Keratinocyte (primary cell): Measurements from ENCODE around the gene THAP11. TPM values are rescaled to one million over a fixed set of nuclear protein-coding genes. Genes with fewer than 3 reads are reported as not detected.

Source experiments
- DNase-seq: peaks from one replicate; pipeline ENCODE4 v3.0.0-alpha.2; 2011; ENCODE audit warnings: low read depth, missing footprints, low spot score
- FAIRE-seq: peaks from 2 replicates; lab custom pipeline; 2011; peaks lifted over from hg19 to GRCh38; lab: Jason Lieb, UNC
- H2AFZ ChIP-seq: 2 replicates; pipeline ENCODE4 v1.6.0; 2012; ENCODE audit warnings: low read length, control low read depth, inconsistent platforms; ENCODE audit not compliant: control insufficient read depth
- H3K27ac ChIP-seq: 2 replicates; pipeline ENCODE4 v1.5.1; 2011; ENCODE audit warnings: low read length; ENCODE audit not compliant: control insufficient read depth, insufficient read depth
- H3K27me3 ChIP-seq: 3 replicates; pipeline ENCODE4 v1.6.0; 2011; ENCODE audit warnings: low read length; ENCODE audit not compliant: control insufficient read depth, insufficient read depth; ENCODE audit errors: extremely low read depth
- H3K36me3 ChIP-seq, 2 experiments: 2 replicates in 1 of 2; 3 replicates in 1 of 2; pipeline ENCODE4 v1.5.1; 2011; ENCODE audit warnings: low read length in 2 of 2, mild to moderate bottlenecking in 1 of 2; ENCODE audit not compliant: control insufficient read depth in 2 of 2, insufficient read depth in 2 of 2; ENCODE audit errors: extremely low read depth in 1 of 2
- H3K4me1 ChIP-seq: 3 replicates; pipeline ENCODE4 v1.5.1; 2011; ENCODE audit warnings: low read length; ENCODE audit not compliant: control insufficient read depth, insufficient read depth; ENCODE audit errors: extremely low read depth
- H3K4me2 ChIP-seq: 3 replicates; pipeline ENCODE4 v1.6.0; 2011; ENCODE audit warnings: low read depth, low read length; ENCODE audit not compliant: control insufficient read depth, insufficient read depth; ENCODE audit errors: extremely low read depth
- H3K4me3 ChIP-seq, 3 experiments: fragments of 200-600 bp in 1 of 3; sonication (generic) in 1 of 3; 2 replicates in 2 of 3; 3 replicates in 1 of 3; pipeline ENCODE4 v1.5.1; 2011 to 2016; ENCODE audit warnings: low read length in 3 of 3, mild to moderate bottlenecking in 3 of 3, control low read depth in 2 of 3, inconsistent platforms in 1 of 3, low read depth in 1 of 3, mixed read lengths in 1 of 3, mixed run types in 1 of 3, moderate library complexity in 1 of 3; ENCODE audit not compliant: control insufficient read depth in 2 of 3, insufficient read depth in 2 of 3; ENCODE audit errors: extremely low read depth in 1 of 3
- H3K79me2 ChIP-seq: 2 replicates; pipeline ENCODE4 v1.6.0; 2012; ENCODE audit warnings: low read length; ENCODE audit not compliant: control insufficient read depth, insufficient read depth
- H3K9ac ChIP-seq: 3 replicates; pipeline ENCODE4 v1.6.0; 2011; ENCODE audit warnings: low read length; ENCODE audit not compliant: control insufficient read depth, insufficient read depth; ENCODE audit errors: extremely low read depth
- H3K9me1 ChIP-seq: 3 replicates; pipeline ENCODE4 v1.6.0; 2011; ENCODE audit warnings: low read length; ENCODE audit not compliant: control insufficient read depth, insufficient read depth; ENCODE audit errors: extremely low read depth
- H3K9me3 ChIP-seq: 2 replicates; pipeline ENCODE4 v1.5.1; 2012; ENCODE audit warnings: low read depth, low read length; ENCODE audit not compliant: control insufficient read depth
- H4K20me1 ChIP-seq: 3 replicates; pipeline ENCODE4 v1.6.0; 2011; ENCODE audit warnings: low read length; ENCODE audit not compliant: control insufficient read depth, insufficient read depth; ENCODE audit errors: extremely low read depth
- EZH2 ChIP-seq: IDR thresholded peaks from one replicate; pipeline ENCODE4 v1.6.1; 2012; ENCODE audit warnings: inconsistent platforms, mild to moderate bottlenecking, low read length, moderate library complexity
- dilution Hi-C: fragments of 300-500 bp; cut with MboI; formaldehyde crosslinking; loops from one replicate; pipeline ENCODE4 v1.7.0; 2020; ENCODE audit warnings: low sequenced_read_pairs; ENCODE audit not compliant: extremely low pct_ligation_motif_present
- polyA plus RNA-seq, 5 experiments: library from polyadenylated mRNA; depleted of rRNA in 3 of 5; stranded (reverse) in 3 of 5; stranded (forward) in 1 of 5; unstranded in 1 of 5; fragments of >200 nt; gene quantifications; 1 replicate in 1 of 5; 2 replicates in 3 of 5; 3 replicates in 1 of 5; pipeline versions ENCODE4 v1.2.1 to v1.2.3, GENCODE V29; 2011 to 2012; ENCODE audit warnings: missing spikeins in 2 of 5, low read depth in 1 of 5, low replicate concordance in 1 of 5
- TF ChIP-seq, protein P1 (sequence below), 3 experiments: IDR thresholded peaks in 1 of 3; conservative IDR thresholded peaks in 1 of 3; optimal IDR thresholded peaks in 1 of 3; 2 replicates in 2 of 3; 3 replicates in 1 of 3; pipeline versions ENCODE3 to v1.5.1; 2011; ENCODE audit warnings: low read length in 3 of 3, mild to moderate bottlenecking in 3 of 3, moderate library complexity in 2 of 3, control low read depth in 1 of 3, inconsistent platforms in 1 of 3; ENCODE audit not compliant: insufficient read depth in 2 of 3; ENCODE audit errors: extremely low read depth in 1 of 3

THAP11 gene
- polyA plus RNA-seq, 1 donor (not counting 4 experiments of a cell fraction or from before 2014, with no cell fraction given), result 11.8 TPM

DNA sequence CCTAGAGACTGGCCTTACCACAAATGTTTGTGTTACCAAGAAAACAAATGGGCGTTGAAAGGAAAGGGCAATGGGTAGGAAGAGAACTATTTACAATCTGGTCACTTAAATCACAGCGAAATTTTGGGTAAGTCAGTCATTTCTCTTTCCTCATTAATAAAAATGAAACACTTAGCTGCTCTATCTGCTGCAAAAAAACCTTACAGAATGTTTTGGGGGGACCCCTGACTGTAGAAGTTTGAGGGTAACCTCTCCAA, 3.9 kb downstream of the THAP11 start:
- peak overlapping the region; percentile 100 for H3K9ac ChIP-seq
- peaks cover 62% of the 10 kb centered on the region for H3K79me2 ChIP-seq
- H3K27ac ChIP-seq, result peak overlapping the region; percentile 97
- DNase-seq (no peak), FAIRE-seq (no peak)
- TF ChIP-seq, protein P1, sequence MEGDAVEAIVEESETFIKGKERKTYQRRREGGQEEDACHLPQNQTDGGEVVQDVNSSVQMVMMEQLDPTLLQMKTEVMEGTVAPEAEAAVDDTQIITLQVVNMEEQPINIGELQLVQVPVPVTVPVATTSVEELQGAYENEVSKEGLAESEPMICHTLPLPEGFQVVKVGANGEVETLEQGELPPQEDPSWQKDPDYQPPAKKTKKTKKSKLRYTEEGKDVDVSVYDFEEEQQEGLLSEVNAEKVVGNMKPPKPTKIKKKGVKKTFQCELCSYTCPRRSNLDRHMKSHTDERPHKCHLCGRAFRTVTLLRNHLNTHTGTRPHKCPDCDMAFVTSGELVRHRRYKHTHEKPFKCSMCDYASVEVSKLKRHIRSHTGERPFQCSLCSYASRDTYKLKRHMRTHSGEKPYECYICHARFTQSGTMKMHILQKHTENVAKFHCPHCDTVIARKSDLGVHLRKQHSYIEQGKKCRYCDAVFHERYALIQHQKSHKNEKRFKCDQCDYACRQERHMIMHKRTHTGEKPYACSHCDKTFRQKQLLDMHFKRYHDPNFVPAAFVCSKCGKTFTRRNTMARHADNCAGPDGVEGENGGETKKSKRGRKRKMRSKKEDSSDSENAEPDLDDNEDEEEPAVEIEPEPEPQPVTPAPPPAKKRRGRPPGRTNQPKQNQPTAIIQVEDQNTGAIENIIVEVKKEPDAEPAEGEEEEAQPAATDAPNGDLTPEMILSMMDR (optimal IDR thresholded peaks at IDR 0.05 in 1 of 3, IDR thresholded peaks at IDR 0.05 in 1 of 3, conservative IDR thresholded peaks at IDR 0.05 in 1 of 3; ENCODE audit: extremely low read depth in 1 of 3, insufficient read depth in 2 of 3, low read length in 3 of 3), result no peak
- TF ChIP-seq EZH2, result no peak
- dilution Hi-C loops, result no loop called here
- H2AFZ ChIP-seq, result peak overlapping the region; percentile 82
- peak overlapping the region; percentile 88 for H3K4me2 ChIP-seq
- peaks cover 6 to 8% of the 10 kb centered on the region in 2 experiments for H3K36me3 ChIP-seq
- peaks cover 2% of the 10 kb centered on the region for H4K20me1 ChIP-seq
- peaks cover 53% of the 10 kb centered on the region for H3K4me1 ChIP-seq
- H3K9me1 ChIP-seq, result peaks cover 6% of the 10 kb centered on the region
- no peaks in the 10 kb centered on the region for H3K9me3 ChIP-seq
- H3K27me3 ChIP-seq, result no peaks in the 10 kb centered on the region
- H3K4me3 ChIP-seq, result peak overlapping the region; percentile 92 to 97 (median 97)

DNA sequence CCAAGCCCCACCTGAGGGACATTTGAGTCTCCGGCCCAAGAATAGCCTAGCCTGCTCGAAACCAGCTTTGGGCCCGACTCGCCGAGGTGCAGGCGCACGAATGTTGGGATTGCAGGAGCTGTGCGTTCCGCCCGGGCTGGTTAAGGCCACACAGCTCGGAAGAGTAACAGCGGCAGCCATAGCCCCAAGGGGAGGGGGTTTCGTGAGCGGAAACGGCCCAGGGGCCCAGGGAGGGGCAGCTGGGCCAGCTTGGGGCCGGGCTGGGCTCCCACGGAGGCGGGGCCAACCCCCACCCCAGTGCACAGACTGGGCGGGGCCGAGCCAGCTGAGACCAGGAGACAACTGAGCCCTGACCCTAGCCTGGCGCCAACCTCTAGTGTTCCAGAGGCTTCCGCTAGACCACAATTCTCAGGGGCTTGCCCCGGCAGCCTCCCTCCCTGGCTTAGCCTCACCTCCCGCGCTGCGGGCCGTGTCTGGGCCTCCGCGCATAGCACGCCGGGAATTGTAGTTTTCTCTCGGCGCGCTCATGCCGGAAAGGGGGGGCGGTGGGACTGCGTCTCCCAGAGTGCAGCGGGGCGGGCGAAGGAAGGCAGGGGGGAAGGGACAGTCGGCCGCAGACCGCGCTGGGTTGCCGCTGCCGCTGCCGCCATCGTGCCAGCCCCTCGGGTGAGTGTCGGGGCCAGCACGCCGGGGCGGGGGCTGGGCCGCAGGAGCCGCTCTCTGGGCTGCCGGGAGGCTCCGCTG, 4.4 kb downstream of the THAP11 start, which contains the start of gene NUTF2:
TSS of gene NUTF2 (plus strand) at position 614 of the 744 bp plus-strand sequence. CDS start 18,198 bp downstream, outside the sequence.
- peaks cover 2% of the 10 kb centered on the region for H4K20me1 ChIP-seq
- peak within 1 kb of the TSS; percentile 82 for H2AFZ ChIP-seq
- dilution Hi-C loops, result no loop called here
- peak within 1 kb of the TSS; percentile 92 to 97 (median 97) for H3K4me3 ChIP-seq
- H3K27me3 ChIP-seq, result no peaks in the 10 kb centered on the region
- peaks cover 67% of the 10 kb centered on the region for H3K79me2 ChIP-seq
- peak within 1 kb of the TSS; percentile 100 for H3K9ac ChIP-seq
- FAIRE-seq, result no peak
- peaks cover 49% of the 10 kb centered on the region for H3K4me1 ChIP-seq
- no peak for DNase-seq
- H3K36me3 ChIP-seq, result peaks cover 6 to 8% of the 10 kb centered on the region in 2 experiments
- no peaks in the 10 kb centered on the region for H3K9me3 ChIP-seq
- no peak for TF ChIP-seq EZH2
- TF ChIP-seq, protein P1 (optimal IDR thresholded peaks at IDR 0.05 in 1 of 3, IDR thresholded peaks at IDR 0.05 in 1 of 3, conservative IDR thresholded peaks at IDR 0.05 in 1 of 3; ENCODE audit: extremely low read depth in 1 of 3, insufficient read depth in 2 of 3, low read length in 3 of 3), result no peak
- H3K4me2 ChIP-seq, result peak within 1 kb of the TSS; percentile 98
- H3K27ac ChIP-seq, result peak within 1 kb of the TSS; percentile 97
- H3K9me1 ChIP-seq, result peaks cover 6% of the 10 kb centered on the region
